Prostate gland (tissue), 2 donors: Measurements from ENCODE around the gene GPATCH8. TPM values are rescaled to one million over a fixed set of nuclear protein-coding genes. Genes with fewer than 3 reads are reported as not detected.

Experiments
- DNase-seq: peaks from one replicate; pipeline ENCODE4 v3.0.0-alpha.2; 2019; ENCODE audit warnings: low spot score
- H3K27ac ChIP-seq, 2 donors: fragments of 200-600 bp; sonication (generic); 2 replicates each; pipeline ENCODE4 v1.5.1; 2017 to 2019
- H3K27me3 ChIP-seq: fragments of 200-600 bp; sonication (generic); replicated peaks from 2 replicates; pipeline ENCODE4 v1.5.1; 2019; ENCODE audit not compliant: insufficient read depth
- H3K36me3 ChIP-seq, 2 donors: fragments of 200-600 bp; sonication (generic); 1 replicate in 1 of 2; 2 replicates in 1 of 2; pipeline versions ENCODE4 v1.5.1 to v1.8.1; 2017 to 2019
- H3K4me1 ChIP-seq: fragments of 200-600 bp; sonication (generic); replicated peaks from 2 replicates; pipeline ENCODE4 v1.5.1; 2019
- H3K4me3 ChIP-seq, 2 donors: fragments of 200-600 bp; sonication (generic); 2 replicates each; pipeline ENCODE4 v1.5.1; 2017 to 2019
- H3K9me3 ChIP-seq: fragments of 200-600 bp; sonication (generic); 2 replicates; pipeline ENCODE4 v1.5.1; 2017
- POLR2A ChIP-seq: fragments of 450-650 bp; IDR thresholded peaks from one replicate; pipeline ENCODE4 v1.6.1; 2016; ENCODE audit warnings: antibody characterized with exemption, mild to moderate bottlenecking
- POLR2AphosphoS5 ChIP-seq: sonication (generic); formaldehyde crosslinking; IDR thresholded peaks from one replicate; pipeline ENCODE4 v1.6.1; 2017; ENCODE audit warnings: antibody characterized with exemption
- WGBS: methylation state at CpG from one replicate; pipeline ENCODE4 v1.1.5; 2018; 5-methylcytosine and 5-hydroxymethylcytosine counted together
- intact Hi-C: fragments of 100-400 bp; cut with DNase I; formaldehyde crosslinking; loops from one replicate; pipeline ENCODE4 v1.14.2; 2022
- total RNA-seq, 2 donors: library from RNA; depleted of rRNA; stranded (reverse); fragments of >200 nt; gene quantifications; one replicate each; pipeline ENCODE4 v1.1.0, GENCODE V29; 2016
- TF ChIP-seq, protein P1 (sequence below), 4 experiments: fragments of 200-600 bp in 2 of 4; fragments of 450-650 bp in 2 of 4; sonication (generic) in 2 of 4; IDR thresholded peaks; 1 replicate in 3 of 4; 2 replicates in 1 of 4; pipeline ENCODE4 v1.5.1; 2016 to 2019; ENCODE audit warnings: antibody characterized with exemption in 4 of 4, mild to moderate bottlenecking in 2 of 4, moderate library complexity in 2 of 4

The GPATCH8 gene
- total RNA-seq, 2 donors from 2014 or later = 25.2 to 42.8 TPM

DNA sequence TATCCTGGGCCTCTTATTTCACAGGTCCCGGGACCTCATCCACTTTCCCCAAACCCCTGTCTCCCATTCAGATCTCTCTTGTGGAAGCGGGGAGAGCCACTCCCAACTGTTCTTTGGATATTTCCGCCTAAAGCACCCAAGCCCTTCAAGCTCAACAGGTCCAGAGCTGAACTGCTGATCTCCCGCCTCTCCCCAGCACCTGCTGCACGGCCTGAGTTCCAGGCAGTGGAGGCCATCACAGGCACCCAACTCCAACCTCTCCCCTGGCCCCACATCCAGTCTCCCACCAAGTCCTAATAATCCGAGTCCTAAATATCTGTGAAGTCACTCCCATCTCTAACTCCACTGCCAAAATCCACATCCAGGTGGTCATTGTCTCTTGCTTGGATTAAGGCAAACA, 120.3 kb downstream of the GPATCH8 start:
- no peak overlapping the region for H3K4me3 ChIP-seq
- no peak for DNase-seq
- H3K27me3 ChIP-seq = no peaks in the 10 kb centered on the region
- WGBS = 88% methylated on average over 6 of the region's 6 CpGs
- TF ChIP-seq POLR2AphosphoS5 (no peak), POLR2A (no peak)
- TF ChIP-seq, protein P1, sequence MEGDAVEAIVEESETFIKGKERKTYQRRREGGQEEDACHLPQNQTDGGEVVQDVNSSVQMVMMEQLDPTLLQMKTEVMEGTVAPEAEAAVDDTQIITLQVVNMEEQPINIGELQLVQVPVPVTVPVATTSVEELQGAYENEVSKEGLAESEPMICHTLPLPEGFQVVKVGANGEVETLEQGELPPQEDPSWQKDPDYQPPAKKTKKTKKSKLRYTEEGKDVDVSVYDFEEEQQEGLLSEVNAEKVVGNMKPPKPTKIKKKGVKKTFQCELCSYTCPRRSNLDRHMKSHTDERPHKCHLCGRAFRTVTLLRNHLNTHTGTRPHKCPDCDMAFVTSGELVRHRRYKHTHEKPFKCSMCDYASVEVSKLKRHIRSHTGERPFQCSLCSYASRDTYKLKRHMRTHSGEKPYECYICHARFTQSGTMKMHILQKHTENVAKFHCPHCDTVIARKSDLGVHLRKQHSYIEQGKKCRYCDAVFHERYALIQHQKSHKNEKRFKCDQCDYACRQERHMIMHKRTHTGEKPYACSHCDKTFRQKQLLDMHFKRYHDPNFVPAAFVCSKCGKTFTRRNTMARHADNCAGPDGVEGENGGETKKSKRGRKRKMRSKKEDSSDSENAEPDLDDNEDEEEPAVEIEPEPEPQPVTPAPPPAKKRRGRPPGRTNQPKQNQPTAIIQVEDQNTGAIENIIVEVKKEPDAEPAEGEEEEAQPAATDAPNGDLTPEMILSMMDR (IDR thresholded peaks at IDR 0.05) = no peak
- H3K36me3 ChIP-seq = no peaks in the 10 kb centered on the region
- H3K4me1 ChIP-seq = no peaks in the 10 kb centered on the region
- intact Hi-C loops = no loop called here
- H3K27ac ChIP-seq = no peak overlapping the region
- H3K9me3 ChIP-seq = no peaks in the 10 kb centered on the region

DNA sequence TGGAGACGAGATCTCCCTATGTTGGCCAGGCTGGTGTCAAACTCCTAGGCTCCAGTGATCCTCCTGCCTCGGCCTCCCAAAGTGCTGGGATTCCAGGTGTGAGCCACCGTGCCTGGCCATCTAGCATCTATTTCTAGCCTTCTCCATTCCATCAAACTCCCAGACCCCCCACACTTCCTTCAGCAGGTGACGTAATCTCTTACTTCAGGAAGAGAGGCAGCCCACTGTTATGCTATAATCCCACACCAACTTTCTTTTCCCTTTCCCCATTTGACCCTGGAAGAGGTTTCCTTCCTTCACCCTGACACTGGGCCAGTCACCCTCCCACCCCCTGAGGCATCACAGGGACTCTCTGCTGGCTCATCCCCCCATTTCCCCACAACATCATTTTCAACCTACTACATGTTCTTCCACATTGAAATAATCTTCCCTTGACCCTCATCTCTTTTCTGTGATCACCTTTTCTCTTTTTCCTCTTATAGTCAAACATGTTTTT, 121.3 kb downstream of the GPATCH8 start:
- no peak for TF ChIP-seq POLR2AphosphoS5
- no peak for TF ChIP-seq POLR2A
- TF ChIP-seq, protein P1 (IDR thresholded peaks at IDR 0.05) = no peak
- intact Hi-C loops = no loop called here
- H3K36me3 ChIP-seq = no peaks in the 10 kb centered on the region
- no peaks in the 10 kb centered on the region for H3K4me1 ChIP-seq
- H3K27ac ChIP-seq = no peak overlapping the region
- DNase-seq = no peak
- WGBS = 85% methylated on average over 4 of the region's 4 CpGs
- H3K9me3 ChIP-seq = no peaks in the 10 kb centered on the region
- no peak overlapping the region for H3K4me3 ChIP-seq
- no peaks in the 10 kb centered on the region for H3K27me3 ChIP-seq

DNA sequence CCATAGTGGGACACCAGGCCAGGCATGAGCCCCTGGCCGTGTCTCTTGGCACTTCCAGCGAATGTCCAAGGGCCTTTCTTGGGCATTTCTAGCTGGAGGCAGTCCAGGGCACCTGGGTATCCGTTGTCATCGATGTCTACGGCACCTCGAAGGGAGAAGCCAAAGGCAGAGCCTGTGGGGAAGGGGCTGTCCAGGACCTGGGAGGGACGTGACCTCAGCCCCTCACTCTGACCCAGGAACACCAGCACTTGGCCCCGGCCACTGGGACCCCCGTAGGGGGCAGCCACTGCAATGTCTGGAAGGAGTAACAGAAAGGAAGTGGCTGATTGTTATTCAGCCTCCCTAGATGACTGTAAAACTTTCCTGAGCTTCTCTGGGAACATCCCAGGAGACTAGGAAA, 122.4 kb downstream of the GPATCH8 start:
- H3K9me3 ChIP-seq = no peaks in the 10 kb centered on the region
- DNase-seq = no peak
- no peaks in the 10 kb centered on the region for H3K4me1 ChIP-seq
- H3K36me3 ChIP-seq = no peaks in the 10 kb centered on the region
- no peak overlapping the region for H3K27ac ChIP-seq
- H3K27me3 ChIP-seq = no peaks in the 10 kb centered on the region
- no peak overlapping the region for H3K4me3 ChIP-seq
- TF ChIP-seq, protein P1 (IDR thresholded peaks at IDR 0.05) = no peak
- TF ChIP-seq POLR2A = no peak
- no peak for TF ChIP-seq POLR2AphosphoS5
- WGBS = 80% methylated on average over 8 of the region's 9 CpGs
- intact Hi-C loops = no loop called here

DNA sequence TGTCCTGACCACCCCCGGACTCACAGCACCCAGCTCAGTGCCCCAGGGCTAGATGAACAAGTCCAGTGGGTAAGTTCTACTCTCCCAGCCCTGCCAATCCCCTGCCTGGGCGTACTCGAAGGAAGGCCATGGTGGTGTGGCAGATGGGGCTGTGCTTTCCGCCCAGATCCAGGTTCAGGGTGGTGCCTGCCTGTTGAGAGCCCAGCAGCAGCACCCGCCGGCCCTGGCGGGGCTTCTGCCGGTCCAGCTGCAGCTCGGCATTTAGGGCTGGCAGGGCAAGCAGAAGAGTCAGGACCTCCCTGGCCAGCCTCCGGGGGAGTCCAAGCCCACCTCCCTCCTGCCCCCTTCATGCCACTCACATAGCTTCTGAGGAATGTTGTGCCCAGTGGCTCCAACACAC, 123.3 kb downstream of the GPATCH8 start:
- Histone ChIP-seq H3K9me3 (no peaks in the 10 kb centered on the region), H3K27me3 (no peaks in the 10 kb centered on the region), H3K4me1 (no peaks in the 10 kb centered on the region), H3K27ac (no peak overlapping the region), H3K4me3 (no peak overlapping the region), H3K36me3 (no peaks in the 10 kb centered on the region)
- no peak for DNase-seq
- TF ChIP-seq POLR2A (no peak), POLR2AphosphoS5 (no peak)
- TF ChIP-seq, protein P1 (IDR thresholded peaks at IDR 0.05) = no peak
- 91% methylated on average over 8 of the region's 10 CpGs for WGBS
- intact Hi-C loops = no loop called here

DNA sequence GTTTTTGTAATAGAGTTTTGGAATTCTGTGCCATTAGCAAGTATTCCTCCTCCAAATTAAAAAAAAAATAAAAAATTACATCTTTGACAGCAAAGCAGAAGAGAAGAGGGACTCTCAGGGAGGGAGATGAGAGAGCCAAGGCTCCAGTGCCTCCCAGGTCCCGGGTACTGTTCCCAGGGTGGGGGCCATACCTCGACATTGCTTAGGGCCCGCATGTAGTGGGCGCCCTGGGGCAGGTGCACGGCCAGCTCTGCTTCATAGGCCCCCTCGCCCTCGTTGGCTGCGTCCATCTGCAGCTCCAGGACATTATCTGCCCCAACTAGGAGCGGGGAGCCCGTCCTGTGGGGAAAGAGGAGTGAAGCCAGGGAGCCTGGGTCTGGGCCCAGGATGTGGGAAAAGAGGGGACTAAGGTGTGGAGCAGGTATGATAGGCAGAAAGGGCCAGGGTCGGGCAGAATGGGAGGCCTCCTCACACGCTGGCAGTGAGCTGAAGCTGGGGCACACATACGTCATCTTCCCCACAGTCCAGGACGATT, 125.0 kb downstream of the GPATCH8 start:
- H3K4me3 ChIP-seq = no peak overlapping the region
- DNase-seq = no peak
- no peaks in the 10 kb centered on the region for H3K27me3 ChIP-seq
- WGBS = 90% methylated on average over 14 of the region's 14 CpGs
- intact Hi-C loops = no loop called here
- TF ChIP-seq POLR2AphosphoS5 (no peak), POLR2A (no peak)
- TF ChIP-seq, protein P1 (IDR thresholded peaks at IDR 0.05) = no peak
- H3K36me3 ChIP-seq = no peaks in the 10 kb centered on the region
- no peaks in the 10 kb centered on the region for H3K4me1 ChIP-seq
- H3K9me3 ChIP-seq = no peaks in the 10 kb centered on the region
- H3K27ac ChIP-seq = no peak overlapping the region
